ENCODE data around the gene NDRG2.

NDRG2 gene

DNA sequence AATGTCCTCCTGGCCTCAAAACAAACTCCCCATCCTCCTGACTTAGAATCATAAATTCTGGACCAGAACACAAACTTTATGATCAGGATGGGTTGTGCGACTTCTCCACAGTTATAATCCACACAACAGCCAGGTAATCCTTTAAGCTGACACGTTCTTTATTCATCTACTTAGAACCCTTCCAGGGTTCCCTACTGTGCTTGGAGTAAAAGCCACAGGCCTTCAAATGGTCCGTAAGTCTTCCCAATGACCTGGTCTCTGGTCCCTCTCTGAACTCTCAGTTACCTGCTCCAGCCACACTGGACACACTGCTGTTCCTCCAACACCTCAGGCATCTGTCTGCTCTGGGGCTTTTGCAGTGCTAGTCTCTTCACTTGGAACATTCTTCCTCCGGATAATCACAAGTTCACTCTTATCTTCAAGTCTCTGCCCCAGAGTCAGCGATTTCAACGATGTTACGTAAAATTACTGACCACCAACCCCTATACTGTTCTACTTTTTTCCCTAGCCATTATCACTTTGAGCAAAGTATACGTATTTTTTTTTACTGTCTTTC is 15.6 kb upstream of the NDRG2 start:
- Histone ChIP-seq H3K4me1 (peaks cover 0 to 25% (median 19%) of the 10 kb centered on the region in 4 donors), H3K36me3 (no peaks in the 10 kb centered on the region)
- no peak for DNase-seq

DNA sequence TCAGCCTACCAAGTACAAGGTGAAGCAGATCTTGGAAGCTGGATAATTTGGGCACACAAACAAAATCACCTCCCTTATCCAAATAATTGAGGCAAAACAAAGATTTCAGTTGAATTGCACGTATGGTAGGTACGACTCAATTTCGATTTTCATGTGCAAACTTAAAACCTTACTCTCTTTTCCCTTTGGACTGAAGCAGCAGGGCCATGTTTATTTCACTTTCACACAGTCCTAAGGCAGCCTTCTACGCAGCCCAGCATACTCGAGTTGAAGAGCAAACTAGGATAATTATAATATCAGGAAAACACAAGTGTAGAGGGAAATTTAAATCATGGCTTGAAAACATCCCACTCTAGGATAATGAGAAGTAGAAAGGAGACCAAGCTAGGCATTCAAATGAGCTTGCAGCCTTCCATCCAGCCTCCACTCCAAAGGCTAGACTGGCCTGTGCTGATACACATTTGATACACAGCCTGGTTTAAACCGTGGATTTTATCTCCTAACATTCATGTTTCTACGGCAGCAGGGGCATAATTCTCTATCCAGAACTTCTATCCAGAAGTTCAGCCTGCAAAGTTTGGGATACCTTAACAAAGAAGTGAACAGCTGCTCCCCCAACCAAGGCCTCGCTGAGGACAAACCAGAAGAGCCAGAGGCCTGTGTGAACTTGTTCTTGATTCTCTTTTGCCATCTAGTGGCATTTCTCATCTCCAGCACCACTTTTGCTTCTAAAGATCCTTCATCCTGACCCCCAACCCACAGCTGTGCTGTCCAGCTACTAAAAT is 14.9 kb upstream of the NDRG2 start:
- intact Hi-C loops (cut with DNase I; ENCODE audit: low total_unique reads), result loop anchor here (2.0 kb wide), 1 partner anchor 25 kb away; no protein-coding TSS in a partner anchor

More for the DNA sequence above, 15.6 kb upstream of the NDRG2 start:
- TF ChIP-seq, protein P1, sequence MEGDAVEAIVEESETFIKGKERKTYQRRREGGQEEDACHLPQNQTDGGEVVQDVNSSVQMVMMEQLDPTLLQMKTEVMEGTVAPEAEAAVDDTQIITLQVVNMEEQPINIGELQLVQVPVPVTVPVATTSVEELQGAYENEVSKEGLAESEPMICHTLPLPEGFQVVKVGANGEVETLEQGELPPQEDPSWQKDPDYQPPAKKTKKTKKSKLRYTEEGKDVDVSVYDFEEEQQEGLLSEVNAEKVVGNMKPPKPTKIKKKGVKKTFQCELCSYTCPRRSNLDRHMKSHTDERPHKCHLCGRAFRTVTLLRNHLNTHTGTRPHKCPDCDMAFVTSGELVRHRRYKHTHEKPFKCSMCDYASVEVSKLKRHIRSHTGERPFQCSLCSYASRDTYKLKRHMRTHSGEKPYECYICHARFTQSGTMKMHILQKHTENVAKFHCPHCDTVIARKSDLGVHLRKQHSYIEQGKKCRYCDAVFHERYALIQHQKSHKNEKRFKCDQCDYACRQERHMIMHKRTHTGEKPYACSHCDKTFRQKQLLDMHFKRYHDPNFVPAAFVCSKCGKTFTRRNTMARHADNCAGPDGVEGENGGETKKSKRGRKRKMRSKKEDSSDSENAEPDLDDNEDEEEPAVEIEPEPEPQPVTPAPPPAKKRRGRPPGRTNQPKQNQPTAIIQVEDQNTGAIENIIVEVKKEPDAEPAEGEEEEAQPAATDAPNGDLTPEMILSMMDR (IDR thresholded peaks at IDR 0.05), result no peak
- intact Hi-C loops (cut with DNase I; ENCODE audit: low total_unique reads), result loop anchor here (2.0 kb wide), 1 partner anchor 26 kb away; no protein-coding TSS in a partner anchor
- Histone ChIP-seq H3K27me3 (peaks cover 0 to 8% of the 10 kb centered on the region in 2 donors), H3K9me3 (no peaks in the 10 kb centered on the region), H3K4me3 (no peak overlapping the region), H3K27ac (no peak overlapping the region)

DNA sequence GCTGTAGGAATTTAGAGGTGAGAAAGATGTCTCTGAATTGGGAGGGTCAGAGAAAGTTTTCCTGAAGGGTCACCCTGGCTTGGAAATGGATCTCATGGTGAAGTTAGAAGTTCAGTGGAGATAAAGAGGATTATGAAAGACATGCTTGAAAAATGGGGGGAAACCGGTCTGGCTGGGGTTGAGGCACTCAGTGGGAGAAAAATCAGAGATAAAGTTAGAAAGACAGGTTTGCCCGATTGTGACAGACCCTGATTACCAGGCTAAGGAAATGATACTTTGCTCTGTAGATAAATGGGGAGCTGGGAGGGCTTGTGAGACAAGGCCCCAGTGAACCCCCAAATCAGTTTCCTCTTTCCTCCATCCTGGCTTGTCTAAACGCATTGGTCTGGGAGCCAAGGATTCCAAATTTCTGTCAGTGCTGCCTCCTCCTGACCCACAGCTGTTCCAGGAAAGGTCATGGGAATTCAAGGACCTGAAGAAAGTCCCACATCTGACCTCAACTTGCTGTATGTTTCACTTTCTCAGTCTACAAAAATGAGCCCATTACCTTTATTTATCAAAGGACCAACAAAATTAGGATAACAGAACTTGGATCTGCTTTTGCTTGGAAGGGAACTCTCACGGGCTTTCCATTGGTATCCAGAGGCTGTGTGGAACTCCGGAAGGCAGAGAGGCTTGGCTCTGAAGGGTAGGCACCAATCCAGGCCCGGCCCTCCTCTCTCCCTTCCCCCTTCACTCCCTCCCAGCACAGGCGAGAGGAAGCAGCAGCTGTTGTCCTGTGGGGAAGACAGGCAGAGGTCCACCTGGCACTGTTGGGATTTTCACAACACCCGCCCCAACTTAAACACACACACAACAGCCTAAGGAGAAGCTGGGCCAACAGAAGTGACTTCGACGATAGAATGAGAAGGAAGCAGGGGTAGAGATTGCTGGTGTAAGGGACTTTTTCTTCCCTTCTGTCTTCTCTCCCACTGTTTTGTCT is 13.9 kb upstream of the NDRG2 start:
- Histone ChIP-seq H3K27me3 (peaks cover 0 to 8% of the 10 kb centered on the region in 2 donors), H3K4me1 (peaks cover 0 to 22% (median 18%) of the 10 kb centered on the region in 4 donors), H3K27ac (peak overlapping the region; percentile 69 to 75), H3K36me3 (no peaks in the 10 kb centered on the region), H3K4me3 (no peak overlapping the region), H3K9me3 (no peaks in the 10 kb centered on the region)
- DNase-seq, result peak; percentile 81 to 91
- intact Hi-C loops (cut with DNase I; ENCODE audit: low total_unique reads), result no loop called here
- TF ChIP-seq, protein P1 (IDR thresholded peaks at IDR 0.05), result no peak

More for the DNA sequence above, 14.9 kb upstream of the NDRG2 start:
- no peak overlapping the region for H3K4me3 ChIP-seq
- no peak for DNase-seq
- no peaks in the 10 kb centered on the region for H3K36me3 ChIP-seq
- H3K4me1 ChIP-seq, result peaks cover 0 to 25% (median 19%) of the 10 kb centered on the region in 4 donors
- TF ChIP-seq, protein P1 (IDR thresholded peaks at IDR 0.05), result peak; percentile 71 to 77
- H3K27me3 ChIP-seq, result peaks cover 0 to 8% of the 10 kb centered on the region in 2 donors
- H3K27ac ChIP-seq, result peak overlapping the region; percentile 69 to 75
- H3K9me3 ChIP-seq, result no peaks in the 10 kb centered on the region

DNA sequence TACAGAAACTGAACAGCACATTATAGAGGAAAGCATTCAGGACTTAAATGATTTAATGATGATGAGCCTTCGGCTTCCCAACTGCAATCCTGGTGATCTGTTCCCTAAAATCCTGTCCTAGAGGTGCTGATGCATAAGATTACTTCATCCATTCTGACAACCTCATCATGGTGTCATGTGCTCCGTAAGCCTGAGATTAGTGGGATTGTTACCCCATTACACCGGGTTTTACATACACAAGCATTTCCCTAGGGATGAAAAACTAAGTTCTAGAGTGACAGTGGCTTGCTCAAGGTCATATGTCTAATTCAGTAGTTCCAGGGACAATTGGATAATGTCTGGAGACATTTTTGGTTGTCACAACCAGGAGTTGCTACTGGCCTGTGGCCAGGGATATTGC is 12.3 kb upstream of the NDRG2 start:
- Histone ChIP-seq H3K4me3 (no peak overlapping the region), H3K36me3 (no peaks in the 10 kb centered on the region), H3K4me1 (peaks cover 0 to 22% (median 18%) of the 10 kb centered on the region in 4 donors), H3K27me3 (no peaks in the 10 kb centered on the region), H3K27ac (no peak overlapping the region), H3K9me3 (no peaks in the 10 kb centered on the region)
- intact Hi-C loops (cut with DNase I; ENCODE audit: low total_unique reads), result no loop called here
- TF ChIP-seq, protein P1 (IDR thresholded peaks at IDR 0.05), result no peak
- DNase-seq, result no peak

DNA sequence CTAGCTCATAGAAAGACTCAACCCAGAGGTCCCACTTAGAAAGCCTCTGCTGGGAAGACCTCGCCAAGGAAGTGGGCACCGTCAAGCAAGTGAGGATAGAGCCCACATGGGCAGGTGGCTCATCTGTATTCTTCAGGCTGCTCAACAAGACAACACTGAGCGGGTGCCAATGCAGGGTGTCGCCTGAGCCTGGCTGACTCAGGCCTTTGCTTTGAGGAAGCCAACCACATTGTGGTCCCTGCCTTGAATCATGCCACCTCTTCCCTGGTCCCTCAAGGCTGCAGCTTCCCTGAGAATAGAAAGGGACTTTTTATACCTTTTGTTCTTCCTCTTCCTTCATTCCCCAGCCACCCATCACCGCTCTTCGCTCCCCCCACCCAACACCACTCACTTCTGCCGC is 11.9 kb upstream of the NDRG2 start:
- H3K27ac ChIP-seq, result no peak overlapping the region
- no peak for DNase-seq
- intact Hi-C loops (cut with DNase I; ENCODE audit: low total_unique reads), result no loop called here
- no peaks in the 10 kb centered on the region for H3K36me3 ChIP-seq
- no peaks in the 10 kb centered on the region for H3K9me3 ChIP-seq
- H3K4me1 ChIP-seq, result peaks cover 0 to 22% (median 18%) of the 10 kb centered on the region in 4 donors
- TF ChIP-seq, protein P1 (IDR thresholded peaks at IDR 0.05), result no peak
- no peak overlapping the region for H3K4me3 ChIP-seq
- H3K27me3 ChIP-seq, result no peaks in the 10 kb centered on the region
